ENCODE data around the gene PPP2R1B. TPM values are rescaled to one million over a fixed set of nuclear protein-coding genes. Genes with fewer than 3 reads are reported as not detected.

The PPP2R1B gene
- total and polyA plus RNA-seq, 2 donors (not counting 3 experiments of a cell fraction or from before 2014, with no cell fraction given), result 18.0 to 50.8 TPM

DNA sequence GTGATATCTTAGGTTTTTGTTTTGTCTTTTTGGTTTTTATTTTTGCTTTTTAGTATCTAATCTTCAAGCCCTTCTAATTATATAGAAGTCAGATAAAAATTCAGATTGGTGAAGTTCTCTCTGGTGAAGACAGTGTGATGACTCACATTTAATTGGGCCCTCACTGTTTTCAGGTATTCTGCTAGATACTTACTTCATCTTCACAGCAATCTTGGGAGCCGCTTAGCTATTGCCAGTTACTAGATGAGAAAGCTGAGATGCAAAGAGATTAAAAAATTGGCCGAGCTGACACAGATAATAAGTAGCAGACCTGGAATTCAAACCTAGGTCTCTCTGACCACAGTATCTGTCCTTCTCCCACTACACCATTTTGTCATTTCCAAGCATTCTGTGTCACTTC lies 75.0 kb downstream of the PPP2R1B start:
- dilution Hi-C loops (cut with MboI; ENCODE audit: extremely low pct_ligation_motif_present, low sequenced_read_pairs) (no loop called here), intact Hi-C loops (cut with micrococcal nuclease) (no loop called here)
- no peak overlapping the region for H3K27ac ChIP-seq (ENCODE audit: insufficient read depth, low read depth, low read length)
- FAIRE-seq (no peak), DNase-seq (ENCODE audit: low read depth, low spot score) (no peak)
- no peak overlapping the region for H3K9ac ChIP-seq (replicated peaks; ENCODE audit: extremely low read depth, insufficient read depth, low read length)
- H3K36me3 ChIP-seq (ENCODE audit: control insufficient read depth in 2 of 2, extremely low read depth in 1 of 2, insufficient read depth in 2 of 2, low read length in 2 of 2), result no peaks in the 10 kb centered on the region
- H2AFZ ChIP-seq (ENCODE audit: low read depth, low read length), result no peak overlapping the region
- H3K79me2 ChIP-seq (ENCODE audit: control insufficient read depth, insufficient read depth, low read length), result no peaks in the 10 kb centered on the region
- no peaks in the 10 kb centered on the region for H3K9me1 ChIP-seq (replicated peaks; ENCODE audit: control insufficient read depth, extremely low read depth, insufficient read depth, low read length)
- H3K27me3 ChIP-seq (ENCODE audit: control insufficient read depth in 2 of 2, insufficient read depth in 2 of 2, low read length in 2 of 2), result no peaks in the 10 kb centered on the region
- BruUV-seq (replicated peaks), result no TSS peak
- H3K9me3 ChIP-seq (replicated peaks; ENCODE audit: control insufficient read depth, insufficient read depth, low read length), result no peaks in the 10 kb centered on the region
- POLR2A ChIA-PET, result no interaction called here
- no peak overlapping the region for H3K4me3 ChIP-seq (replicated peaks in 1 of 3; ENCODE audit: insufficient read depth in 1 of 3, low read depth in 1 of 3, low read length in 3 of 3)
- no peaks in the 10 kb centered on the region for H4K20me1 ChIP-seq (replicated peaks; ENCODE audit: control insufficient read depth, extremely low read depth, insufficient read depth, low read length)
- no peaks in the 10 kb centered on the region for H3K4me1 ChIP-seq (ENCODE audit: control insufficient read depth, extremely low read depth, insufficient read depth, low read length)
- CTCF ChIA-PET, result interaction anchor here (1.7 kb wide), 1 partner anchor 86 kb away, joined by 5 read pairs; no protein-coding TSS in a partner anchor
- TF ChIP-seq, protein P1, sequence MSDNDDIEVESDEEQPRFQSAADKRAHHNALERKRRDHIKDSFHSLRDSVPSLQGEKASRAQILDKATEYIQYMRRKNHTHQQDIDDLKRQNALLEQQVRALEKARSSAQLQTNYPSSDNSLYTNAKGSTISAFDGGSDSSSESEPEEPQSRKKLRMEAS (IDR thresholded peaks at IDR 0.05; ENCODE audit: insufficient read depth, insufficient read length), result no peak
- no peak for TF ChIP-seq GATA2 (IDR thresholded peaks at IDR 0.05; ENCODE audit: insufficient read depth, insufficient read length, low read depth, low read length)
- no peak for TF ChIP-seq MYC (IDR thresholded peaks at IDR 0.05; ENCODE audit: low read depth, low read length)
- TF ChIP-seq, protein P2, sequence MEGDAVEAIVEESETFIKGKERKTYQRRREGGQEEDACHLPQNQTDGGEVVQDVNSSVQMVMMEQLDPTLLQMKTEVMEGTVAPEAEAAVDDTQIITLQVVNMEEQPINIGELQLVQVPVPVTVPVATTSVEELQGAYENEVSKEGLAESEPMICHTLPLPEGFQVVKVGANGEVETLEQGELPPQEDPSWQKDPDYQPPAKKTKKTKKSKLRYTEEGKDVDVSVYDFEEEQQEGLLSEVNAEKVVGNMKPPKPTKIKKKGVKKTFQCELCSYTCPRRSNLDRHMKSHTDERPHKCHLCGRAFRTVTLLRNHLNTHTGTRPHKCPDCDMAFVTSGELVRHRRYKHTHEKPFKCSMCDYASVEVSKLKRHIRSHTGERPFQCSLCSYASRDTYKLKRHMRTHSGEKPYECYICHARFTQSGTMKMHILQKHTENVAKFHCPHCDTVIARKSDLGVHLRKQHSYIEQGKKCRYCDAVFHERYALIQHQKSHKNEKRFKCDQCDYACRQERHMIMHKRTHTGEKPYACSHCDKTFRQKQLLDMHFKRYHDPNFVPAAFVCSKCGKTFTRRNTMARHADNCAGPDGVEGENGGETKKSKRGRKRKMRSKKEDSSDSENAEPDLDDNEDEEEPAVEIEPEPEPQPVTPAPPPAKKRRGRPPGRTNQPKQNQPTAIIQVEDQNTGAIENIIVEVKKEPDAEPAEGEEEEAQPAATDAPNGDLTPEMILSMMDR (IDR thresholded peaks at IDR 0.05; ENCODE audit: extremely low read depth in 1 of 2, insufficient read depth in 1 of 2, low read depth in 1 of 2, low read length in 2 of 2), result no peak
- no peak for TF ChIP-seq POLR2A (IDR thresholded peaks at IDR 0.05; ENCODE audit: low read depth, low read length)
- TF ChIP-seq JUN (IDR thresholded peaks at IDR 0.05; ENCODE audit: borderline replicate concordance, insufficient read depth, insufficient read length, low read depth), result no peak
- no peak for TF ChIP-seq EZH2 (IDR thresholded peaks at IDR 0.05; ENCODE audit: borderline replicate concordance, low read depth, low read length, severe bottlenecking)
- TF ChIP-seq FOS (IDR thresholded peaks at IDR 0.05; ENCODE audit: borderline replicate concordance, insufficient read depth, low read length), result no peak
- TF ChIP-seq POLR2AphosphoS5 (IDR thresholded peaks at IDR 0.05; ENCODE audit: insufficient read depth, low read depth, low read length), result no peak
- no peak overlapping the region for H3K4me2 ChIP-seq (ENCODE audit: insufficient read depth, low read length)
